ENCODE results near the gene RPL27. TPM values are rescaled to one million over a fixed set of nuclear protein-coding genes. Genes with fewer than 3 reads are reported as not detected.

Gene RPL27
- total RNA-seq, 1 donor from 2014 or later = 738 TPM

GRCh38 chr17:43014649-43015542 is 16.7 kb downstream of the RPL27 start:
- peaks cover 28% of the 10 kb centered on the region for H3K36me3 Mint-ChIP-seq (ENCODE audit: low read depth)
- H3K27ac Mint-ChIP-seq (ENCODE audit: unreplicated experiment) = peak overlapping the region; percentile 68
- no peak for TF ChIP-seq CTCF (IDR thresholded peaks at IDR 0.05)
- H3K27me3 Mint-ChIP-seq (ENCODE audit: low read depth) = no peaks in the 10 kb centered on the region
- peaks cover 31% of the 10 kb centered on the region for H3K4me1 Mint-ChIP-seq (ENCODE audit: low read depth)
- no peak overlapping the region for H3K4me3 Mint-ChIP-seq (ENCODE audit: unreplicated experiment)
- no peak for DNase-seq (ENCODE audit: low spot score)
- H3K9me3 Mint-ChIP-seq (ENCODE audit: low read depth) = no peaks in the 10 kb centered on the region

- Mint-ChIP-seq H3K4me3 (ENCODE audit: unreplicated experiment) (no peak overlapping the region), H3K4me1 (ENCODE audit: low read depth) (peaks cover 30% of the 10 kb centered on the region), H3K27me3 (ENCODE audit: low read depth) (no peaks in the 10 kb centered on the region), H3K9me3 (ENCODE audit: low read depth) (no peaks in the 10 kb centered on the region), H3K27ac (ENCODE audit: unreplicated experiment) (peak overlapping the region; percentile 68), H3K36me3 (ENCODE audit: low read depth) (peaks cover 28% of the 10 kb centered on the region)
- TF ChIP-seq CTCF (IDR thresholded peaks at IDR 0.05) = no peak
- DNase-seq (ENCODE audit: low spot score) = no peak
Measured at GRCh38 chr17:43015579-43015978, 17.4 kb downstream of the RPL27 start.

GRCh38 chr17:43016216-43016615 is 18.0 kb downstream of the RPL27 start:
- Mint-ChIP-seq H3K27me3 (ENCODE audit: low read depth) (no peaks in the 10 kb centered on the region), H3K9me3 (ENCODE audit: low read depth) (no peaks in the 10 kb centered on the region), H3K36me3 (ENCODE audit: low read depth) (peaks cover 30% of the 10 kb centered on the region), H3K4me1 (ENCODE audit: low read depth) (peaks cover 35% of the 10 kb centered on the region), H3K27ac (ENCODE audit: unreplicated experiment) (peak overlapping the region; percentile 54), H3K4me3 (ENCODE audit: unreplicated experiment) (no peak overlapping the region)
- TF ChIP-seq CTCF (IDR thresholded peaks at IDR 0.05) = no peak
- DNase-seq (ENCODE audit: low spot score) = no peak

GRCh38 chr17:43018008-43018853 is 20.0 kb downstream of the RPL27 start:
- Mint-ChIP-seq H3K36me3 (ENCODE audit: low read depth) (peaks cover 28% of the 10 kb centered on the region), H3K4me3 (ENCODE audit: unreplicated experiment) (no peak overlapping the region), H3K4me1 (ENCODE audit: low read depth) (peaks cover 35% of the 10 kb centered on the region), H3K9me3 (ENCODE audit: low read depth) (no peaks in the 10 kb centered on the region), H3K27ac (ENCODE audit: unreplicated experiment) (no peak overlapping the region), H3K27me3 (ENCODE audit: low read depth) (no peaks in the 10 kb centered on the region)
- DNase-seq (ENCODE audit: low spot score) = no peak
- no peak for TF ChIP-seq CTCF (IDR thresholded peaks at IDR 0.05)

- Mint-ChIP-seq H3K4me1 (ENCODE audit: low read depth) (peaks cover 35% of the 10 kb centered on the region), H3K9me3 (ENCODE audit: low read depth) (no peaks in the 10 kb centered on the region), H3K27ac (ENCODE audit: unreplicated experiment) (no peak overlapping the region), H3K4me3 (ENCODE audit: unreplicated experiment) (no peak overlapping the region), H3K27me3 (ENCODE audit: low read depth) (no peaks in the 10 kb centered on the region), H3K36me3 (ENCODE audit: low read depth) (peaks cover 26% of the 10 kb centered on the region)
- no peak for TF ChIP-seq CTCF (IDR thresholded peaks at IDR 0.05)
- DNase-seq (ENCODE audit: low spot score) = no peak
Measured at GRCh38 chr17:43018932-43019331, 20.7 kb downstream of the RPL27 start.

Data from chondrocyte (in vitro differentiated cells).